ENCODE data around the gene KRT77. TPM values are rescaled to one million over a fixed set of nuclear protein-coding genes. Genes with fewer than 3 reads are reported as not detected.

KRT77 gene
- total and polyA plus RNA-seq, 2 experiments from 2014 or later, result not detected

DNA sequence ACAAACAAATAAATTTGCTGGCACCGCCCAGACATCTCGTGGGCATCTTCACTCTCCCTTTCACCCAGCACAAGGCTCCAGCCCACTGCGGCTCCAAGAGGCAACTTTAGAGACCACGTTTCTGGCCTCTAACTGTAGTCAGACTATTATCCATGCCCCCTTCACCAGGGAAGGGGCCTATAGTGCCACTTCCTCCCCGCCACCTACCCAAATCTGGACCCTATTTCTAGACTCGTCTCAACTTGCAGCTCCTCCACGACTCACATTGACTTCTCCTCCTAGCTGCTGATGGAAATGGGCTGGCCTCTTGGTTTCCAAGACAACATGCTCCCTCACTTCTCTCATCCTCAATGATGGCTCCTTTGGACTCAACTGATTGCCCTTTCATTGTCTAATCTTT lies 35.4 kb downstream of the KRT77 start (continued):
- TF ChIP-seq, protein P1, sequence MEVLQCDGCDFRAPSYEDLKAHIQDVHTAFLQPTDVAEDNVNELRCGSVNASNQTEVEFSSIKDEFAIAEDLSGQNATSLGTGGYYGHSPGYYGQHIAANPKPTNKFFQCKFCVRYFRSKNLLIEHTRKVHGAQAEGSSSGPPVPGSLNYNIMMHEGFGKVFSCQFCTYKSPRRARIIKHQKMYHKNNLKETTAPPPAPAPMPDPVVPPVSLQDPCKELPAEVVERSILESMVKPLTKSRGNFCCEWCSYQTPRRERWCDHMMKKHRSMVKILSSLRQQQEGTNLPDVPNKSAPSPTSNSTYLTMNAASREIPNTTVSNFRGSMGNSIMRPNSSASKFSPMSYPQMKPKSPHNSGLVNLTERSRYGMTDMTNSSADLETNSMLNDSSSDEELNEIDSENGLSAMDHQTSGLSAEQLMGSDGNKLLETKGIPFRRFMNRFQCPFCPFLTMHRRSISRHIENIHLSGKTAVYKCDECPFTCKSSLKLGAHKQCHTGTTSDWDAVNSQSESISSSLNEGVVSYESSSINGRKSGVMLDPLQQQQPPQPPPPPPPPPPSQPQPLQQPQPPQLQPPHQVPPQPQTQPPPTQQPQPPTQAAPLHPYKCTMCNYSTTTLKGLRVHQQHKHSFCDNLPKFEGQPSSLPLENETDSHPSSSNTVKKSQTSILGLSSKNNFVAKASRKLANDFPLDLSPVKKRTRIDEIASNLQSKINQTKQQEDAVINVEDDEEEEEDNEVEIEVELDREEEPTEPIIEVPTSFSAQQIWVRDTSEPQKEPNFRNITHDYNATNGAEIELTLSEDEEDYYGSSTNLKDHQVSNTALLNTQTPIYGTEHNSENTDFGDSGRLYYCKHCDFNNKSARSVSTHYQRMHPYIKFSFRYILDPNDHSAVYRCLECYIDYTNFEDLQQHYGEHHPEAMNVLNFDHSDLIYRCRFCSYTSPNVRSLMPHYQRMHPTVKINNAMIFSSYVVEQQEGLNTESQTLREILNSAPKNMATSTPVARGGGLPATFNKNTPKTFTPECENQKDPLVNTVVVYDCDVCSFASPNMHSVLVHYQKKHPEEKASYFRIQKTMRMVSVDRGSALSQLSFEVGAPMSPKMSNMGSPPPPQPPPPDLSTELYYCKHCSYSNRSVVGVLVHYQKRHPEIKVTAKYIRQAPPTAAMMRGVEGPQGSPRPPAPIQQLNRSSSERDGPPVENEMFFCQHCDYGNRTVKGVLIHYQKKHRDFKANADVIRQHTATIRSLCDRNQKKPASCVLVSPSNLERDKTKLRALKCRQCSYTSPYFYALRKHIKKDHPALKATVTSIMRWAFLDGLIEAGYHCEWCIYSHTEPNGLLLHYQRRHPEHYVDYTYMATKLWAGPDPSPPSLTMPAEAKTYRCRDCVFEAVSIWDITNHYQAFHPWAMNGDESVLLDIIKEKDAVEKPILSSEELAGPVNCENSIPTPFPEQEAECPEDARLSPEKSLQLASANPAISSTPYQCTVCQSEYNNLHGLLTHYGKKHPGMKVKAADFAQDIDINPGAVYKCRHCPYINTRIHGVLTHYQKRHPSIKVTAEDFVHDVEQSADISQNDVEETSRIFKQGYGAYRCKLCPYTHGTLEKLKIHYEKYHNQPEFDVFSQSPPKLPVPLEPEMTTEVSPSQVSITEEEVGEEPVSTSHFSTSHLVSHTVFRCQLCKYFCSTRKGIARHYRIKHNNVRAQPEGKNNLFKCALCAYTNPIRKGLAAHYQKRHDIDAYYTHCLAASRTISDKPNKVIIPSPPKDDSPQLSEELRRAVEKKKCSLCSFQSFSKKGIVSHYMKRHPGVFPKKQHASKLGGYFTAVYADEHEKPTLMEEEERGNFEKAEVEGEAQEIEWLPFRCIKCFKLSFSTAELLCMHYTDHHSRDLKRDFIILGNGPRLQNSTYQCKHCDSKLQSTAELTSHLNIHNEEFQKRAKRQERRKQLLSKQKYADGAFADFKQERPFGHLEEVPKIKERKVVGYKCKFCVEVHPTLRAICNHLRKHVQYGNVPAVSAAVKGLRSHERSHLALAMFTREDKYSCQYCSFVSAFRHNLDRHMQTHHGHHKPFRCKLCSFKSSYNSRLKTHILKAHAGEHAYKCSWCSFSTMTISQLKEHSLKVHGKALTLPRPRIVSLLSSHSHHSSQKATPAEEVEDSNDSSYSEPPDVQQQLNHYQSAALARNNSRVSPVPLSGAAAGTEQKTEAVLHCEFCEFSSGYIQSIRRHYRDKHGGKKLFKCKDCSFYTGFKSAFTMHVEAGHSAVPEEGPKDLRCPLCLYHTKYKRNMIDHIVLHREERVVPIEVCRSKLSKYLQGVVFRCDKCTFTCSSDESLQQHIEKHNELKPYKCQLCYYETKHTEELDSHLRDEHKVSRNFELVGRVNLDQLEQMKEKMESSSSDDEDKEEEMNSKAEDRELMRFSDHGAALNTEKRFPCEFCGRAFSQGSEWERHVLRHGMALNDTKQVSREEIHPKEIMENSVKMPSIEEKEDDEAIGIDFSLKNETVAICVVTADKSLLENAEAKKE (CRISPR knock-in tag; IDR thresholded peaks at IDR 0.05), result no peak
- no peak for TF ChIP-seq CREB1 (CRISPR knock-in tag; IDR thresholded peaks at IDR 0.05; ENCODE audit: low read depth)
- no peak for TF ChIP-seq NANOG (IDR thresholded peaks at IDR 0.05; ENCODE audit: borderline replicate concordance)

DNA sequence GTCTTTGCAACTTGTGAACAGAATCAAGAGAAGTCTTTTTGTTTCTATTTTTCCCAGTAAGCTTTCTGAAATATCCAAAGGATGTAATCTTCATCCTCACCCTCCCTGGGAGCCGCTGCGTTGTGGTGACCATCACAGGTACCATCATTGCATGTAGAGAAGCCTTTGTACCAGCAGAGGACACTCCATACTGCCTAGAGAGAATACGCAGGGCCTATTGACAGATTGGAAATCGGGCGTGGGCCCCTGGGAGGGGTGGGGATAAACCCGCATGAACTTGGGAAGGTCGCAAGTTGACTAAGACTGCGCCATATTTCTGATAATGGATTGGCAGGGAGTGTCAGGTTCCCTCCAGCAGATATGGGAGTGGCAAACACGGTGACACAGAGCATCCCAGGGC lies 35.8 kb downstream of the KRT77 start:
- no peaks in the 10 kb centered on the region for H3K27me3 Mint-ChIP-seq (ENCODE audit: insufficient read depth, low read depth, poor library complexity)
- no peaks in the 10 kb centered on the region for H3K27me3 ChIP-seq (ENCODE audit: insufficient read depth)
- peak; percentile 84 for ATAC-seq

More for the DNA sequence above, 35.8 kb downstream of the KRT77 start:
- H3K36me3 ChIP-seq (ENCODE audit: insufficient read depth), result no peaks in the 10 kb centered on the region
- no peaks in the 10 kb centered on the region for H3K9me2 ChIP-seq (ENCODE audit: insufficient read depth)
- H3K79me2 ChIP-seq (replicated peaks; ENCODE audit: insufficient read depth), result no peaks in the 10 kb centered on the region
- Mint-ChIP-seq H3K9me3 (no peaks in the 10 kb centered on the region), H3K36me3 (ENCODE audit: low read depth) (no peaks in the 10 kb centered on the region), H3K27ac (no peak overlapping the region), H3K4me3 (no peak overlapping the region), H3K4me1 (no peaks in the 10 kb centered on the region)
- DNase-seq (ENCODE audit: low spot score), result peak; percentile 47
- no peaks in the 10 kb centered on the region for H3K4me1 ChIP-seq (ENCODE audit: insufficient read depth)
- no peak overlapping the region for H3K4me3 ChIP-seq
- H2AFZ ChIP-seq, result 0 out of 2 replicates have a peak overlapping the region, but pooled peaks have one; percentile 24
- H4K20me1 ChIP-seq (replicated peaks; ENCODE audit: insufficient read depth), result no peaks in the 10 kb centered on the region
- no peak overlapping the region for H3K27ac ChIP-seq (ENCODE audit: low read depth)
- H3K4me2 ChIP-seq, result no peak overlapping the region
- no peaks in the 10 kb centered on the region for H3F3A ChIP-seq (replicated peaks; ENCODE audit: low read depth)
- TF ChIP-seq STAT1 (IDR thresholded peaks at IDR 0.05; ENCODE audit: unreplicated experiment), result no peak
- TF ChIP-seq, protein P2, sequence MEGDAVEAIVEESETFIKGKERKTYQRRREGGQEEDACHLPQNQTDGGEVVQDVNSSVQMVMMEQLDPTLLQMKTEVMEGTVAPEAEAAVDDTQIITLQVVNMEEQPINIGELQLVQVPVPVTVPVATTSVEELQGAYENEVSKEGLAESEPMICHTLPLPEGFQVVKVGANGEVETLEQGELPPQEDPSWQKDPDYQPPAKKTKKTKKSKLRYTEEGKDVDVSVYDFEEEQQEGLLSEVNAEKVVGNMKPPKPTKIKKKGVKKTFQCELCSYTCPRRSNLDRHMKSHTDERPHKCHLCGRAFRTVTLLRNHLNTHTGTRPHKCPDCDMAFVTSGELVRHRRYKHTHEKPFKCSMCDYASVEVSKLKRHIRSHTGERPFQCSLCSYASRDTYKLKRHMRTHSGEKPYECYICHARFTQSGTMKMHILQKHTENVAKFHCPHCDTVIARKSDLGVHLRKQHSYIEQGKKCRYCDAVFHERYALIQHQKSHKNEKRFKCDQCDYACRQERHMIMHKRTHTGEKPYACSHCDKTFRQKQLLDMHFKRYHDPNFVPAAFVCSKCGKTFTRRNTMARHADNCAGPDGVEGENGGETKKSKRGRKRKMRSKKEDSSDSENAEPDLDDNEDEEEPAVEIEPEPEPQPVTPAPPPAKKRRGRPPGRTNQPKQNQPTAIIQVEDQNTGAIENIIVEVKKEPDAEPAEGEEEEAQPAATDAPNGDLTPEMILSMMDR (conservative IDR thresholded peaks at IDR 0.05; ENCODE audit: low read depth in 2 of 2), result peak; percentile 57 to 76

Data from GM23338 (cell line).